H9 (cell line): ENCODE data around the gene COL9A2. TPM values are rescaled to one million over a fixed set of nuclear protein-coding genes. Genes with fewer than 3 reads are reported as not detected.

Experiments used
- DNase-seq: peaks from one replicate; pipeline ENCODE4 v3.0.0-alpha.2; 2017
- H2AFZ ChIP-seq: one replicate; pipeline ENCODE4 v1.6.1; 2013; ENCODE audit warnings: mild to moderate bottlenecking, low read length, control low read depth, moderate library complexity
- H2AK5ac ChIP-seq: 2 replicates; pipeline ENCODE4 v1.6.1; 2013; ENCODE audit warnings: low read length, control low read depth, mixed read lengths; ENCODE audit not compliant: insufficient read length
- H2BK120ac ChIP-seq: one replicate; pipeline ENCODE4 v1.6.1; 2013; ENCODE audit warnings: low read depth, mild to moderate bottlenecking, low read length, control low read depth, inconsistent platforms; ENCODE audit not compliant: poor library complexity, severe bottlenecking
- H2BK12ac ChIP-seq: 2 replicates; pipeline ENCODE4 v1.6.1; 2013; ENCODE audit warnings: low read length, control low read depth, mixed read lengths, low read depth; ENCODE audit not compliant: insufficient read length
- H2BK15ac ChIP-seq: 2 replicates; pipeline ENCODE4 v1.6.1; 2013; ENCODE audit warnings: low read depth, low read length, control low read depth
- H2BK20ac ChIP-seq: one replicate; pipeline ENCODE4 v1.6.1; 2013; ENCODE audit warnings: low read depth, mild to moderate bottlenecking, low read length, control low read depth, inconsistent platforms; ENCODE audit not compliant: poor library complexity, severe bottlenecking
- H2BK5ac ChIP-seq: 2 replicates; pipeline ENCODE4 v1.6.1; 2013; ENCODE audit warnings: low read length, control low read depth, mixed read lengths; ENCODE audit not compliant: insufficient read length
- H3K14ac ChIP-seq: 2 replicates; pipeline ENCODE4 v1.6.1; 2013; ENCODE audit warnings: low read length, control low read depth; ENCODE audit not compliant: insufficient read depth
- H3K18ac ChIP-seq: 2 replicates; pipeline ENCODE4 v1.6.1; 2013; ENCODE audit warnings: low read depth, mild to moderate bottlenecking, mixed read lengths, low read length, control low read depth; ENCODE audit not compliant: insufficient read length
- H3K23ac ChIP-seq: 2 replicates; pipeline ENCODE4 v1.6.1; 2013; ENCODE audit warnings: low read length, control low read depth, mixed read lengths, low read depth; ENCODE audit not compliant: insufficient read length
- H3K23me2 ChIP-seq: 2 replicates; pipeline ENCODE4 v1.6.1; 2013; ENCODE audit warnings: low read depth, mild to moderate bottlenecking, mixed read lengths, low read length, control low read depth; ENCODE audit not compliant: insufficient read length, poor library complexity, severe bottlenecking
- H3K27ac ChIP-seq: 2 replicates; pipeline ENCODE4 v1.5.1; 2013; ENCODE audit warnings: low read length, control low read depth, mixed read lengths, low read depth; ENCODE audit not compliant: insufficient read length
- H3K27me3 ChIP-seq: 2 replicates; pipeline ENCODE4 v1.6.1; 2013; ENCODE audit warnings: low read length, control low read depth, inconsistent platforms; ENCODE audit not compliant: insufficient read depth
- H3K4ac ChIP-seq: 2 replicates; pipeline ENCODE4 v1.6.1; 2013; ENCODE audit warnings: low read depth, mild to moderate bottlenecking, control low read depth, inconsistent platforms, low read length, moderate library complexity
- H3K4me1 ChIP-seq: 2 replicates; pipeline ENCODE4 v1.6.1; 2013; ENCODE audit warnings: low read length, control low read depth, inconsistent platforms; ENCODE audit not compliant: insufficient read depth
- H3K4me2 ChIP-seq: 2 replicates; pipeline ENCODE4 v1.6.1; 2013; ENCODE audit warnings: low read length, control low read depth, mixed read lengths; ENCODE audit not compliant: insufficient read length, insufficient read depth
- H3K56ac ChIP-seq: 2 replicates; pipeline ENCODE4 v1.6.1; 2013; ENCODE audit warnings: low read depth, mild to moderate bottlenecking, mixed read lengths, low read length, control low read depth; ENCODE audit not compliant: insufficient read length
- H3K79me1 ChIP-seq: 2 replicates; pipeline ENCODE4 v1.6.1; 2013; ENCODE audit warnings: low read depth, mild to moderate bottlenecking, moderate library complexity, low read length, control low read depth, inconsistent platforms; ENCODE audit not compliant: insufficient read depth, poor library complexity, severe bottlenecking
- H3K79me2 ChIP-seq: 2 replicates; pipeline ENCODE4 v1.6.1; 2013; ENCODE audit warnings: low read length, control low read depth, inconsistent platforms; ENCODE audit not compliant: insufficient read depth
- H3K9ac ChIP-seq: 2 replicates; pipeline ENCODE4 v1.6.1; 2013; ENCODE audit warnings: low read length, control low read depth, mixed read lengths; ENCODE audit not compliant: insufficient read length; ENCODE audit errors: extremely low read depth
- H3K9me3 ChIP-seq: one replicate; pipeline ENCODE4 v1.6.1; 2013; ENCODE audit warnings: low read depth, low read length, inconsistent platforms; ENCODE audit not compliant: control insufficient read depth
- H3T11ph ChIP-seq: one replicate; pipeline ENCODE4 v1.6.1; 2013; ENCODE audit warnings: mild to moderate bottlenecking, low read length, control low read depth, inconsistent platforms
- H4K20me1 ChIP-seq: one replicate; pipeline ENCODE4 v1.6.1; 2013; ENCODE audit not compliant: control insufficient read depth, insufficient read length, insufficient read depth
- H4K5ac ChIP-seq: 2 replicates; pipeline ENCODE4 v1.6.1; 2013; ENCODE audit warnings: low read depth, mild to moderate bottlenecking, mixed read lengths, low read length, control low read depth; ENCODE audit not compliant: insufficient read length
- H4K8ac ChIP-seq: replicated peaks from 2 replicates; pipeline ENCODE4 v1.6.1; 2013; ENCODE audit warnings: low read length, control low read depth, mixed read lengths, low read depth; ENCODE audit not compliant: insufficient read length
- H4K91ac ChIP-seq: 2 replicates; pipeline ENCODE4 v1.6.1; 2013; ENCODE audit warnings: low read depth, mild to moderate bottlenecking, moderate library complexity, mixed read lengths, low read length, control low read depth; ENCODE audit not compliant: insufficient read length
- H3K27ac Mint-ChIP-seq, 3 experiments: 2 replicates in 2 of 3; 3 replicates in 1 of 3; pipeline ENCODE4 v1.8.0; 2020 to 2021; ENCODE audit warnings: mixed read lengths in 3 of 3, mild to moderate bottlenecking in 1 of 3, moderate library complexity in 1 of 3
- H3K27me3 Mint-ChIP-seq: 2 replicates; pipeline ENCODE4 v1.8.0; 2021; ENCODE audit warnings: low read depth, mild to moderate bottlenecking, moderate library complexity, mixed read lengths
- H3K36me3 Mint-ChIP-seq, 3 experiments: 2 replicates in 2 of 3; 3 replicates in 1 of 3; pipeline ENCODE4 v1.8.0; 2020 to 2021; ENCODE audit warnings: low read depth in 3 of 3, mixed read lengths in 3 of 3; ENCODE audit not compliant: insufficient read depth in 1 of 3
- H3K4me1 Mint-ChIP-seq, 2 experiments: 2 replicates each; pipeline ENCODE4 v1.8.0; 2020; ENCODE audit warnings: mixed read lengths in 2 of 2
- H3K4me3 Mint-ChIP-seq, 2 experiments: 2 replicates in 1 of 2; 3 replicates in 1 of 2; pipeline ENCODE4 v1.8.0; 2020 to 2021; ENCODE audit warnings: mild to moderate bottlenecking in 2 of 2, mixed read lengths in 2 of 2, moderate library complexity in 1 of 2
- H3K9me3 Mint-ChIP-seq, 2 experiments: 2 replicates in 1 of 2; 3 replicates in 1 of 2; pipeline ENCODE4 v1.8.0; 2020; ENCODE audit warnings: mild to moderate bottlenecking in 2 of 2, mixed read lengths in 2 of 2, moderate library complexity in 1 of 2
- CTCF ChIP-seq: fragments of 200-600 bp; sonication (generic); conservative IDR thresholded peaks from 3 replicates; pipeline ENCODE4 v1.8.0; 2021; ENCODE audit warnings: antibody characterized with exemption, mild to moderate bottlenecking
- WGBS: extraction: QIAGEN DNeasy Blood & Tissue Kit; methylation state at CpG from one replicate; pipeline ENCODE4 v1.1.7; 2013; ENCODE audit warnings: missing lambda C conversion rate, low lambda C conversion rate, mixed read lengths; ENCODE audit not compliant: insufficient read length; ENCODE audit errors: extremely low coverage; 5-methylcytosine and 5-hydroxymethylcytosine counted together
- total RNA-seq: library from RNA; stranded (reverse); gene quantifications from 2 replicates; pipeline ENCODE4 v1.2.1, GENCODE V29; 2021

COL9A2 gene
- total RNA-seq, 1 experiment from 2014 or later, result 4.5 TPM

- Histone ChIP-seq H2AFZ (no peak overlapping the region), H3K79me1 (no peaks in the 10 kb centered on the region), H3K79me2 (no peaks in the 10 kb centered on the region), H4K5ac (no peak overlapping the region), H4K91ac (no peak overlapping the region), H3K4me1 (no peaks in the 10 kb centered on the region), H3K23me2 (peaks cover 3% of the 10 kb centered on the region), H2BK15ac (no peak overlapping the region), H3K14ac (no peak overlapping the region), H3K23ac (no peak overlapping the region), H3K9me3 (no peaks in the 10 kb centered on the region), H2AK5ac (no peak overlapping the region), H3K18ac (no peak overlapping the region), H3T11ph (no peak overlapping the region), H2BK120ac (no peak overlapping the region), H4K20me1 (no peaks in the 10 kb centered on the region), H2BK20ac (no peak overlapping the region), H3K4ac (no peak overlapping the region), H3K9ac (no peak overlapping the region), H2BK12ac (no peak overlapping the region), H3K27me3 (no peaks in the 10 kb centered on the region), H3K4me2 (no peak overlapping the region), H2BK5ac (no peak overlapping the region), H3K56ac (no peak overlapping the region), H4K8ac (no peak overlapping the region), H3K27ac (no peak overlapping the region)
- H3K27ac Mint-ChIP-seq, result no peak overlapping the region
- no CpG with 5 or more reads among the region's 5 CpGs for WGBS
- DNase-seq, result peak; percentile 44
- TF ChIP-seq CTCF, result peak; percentile 34; the same call in 2 of the 3 replicates
- H3K4me1 Mint-ChIP-seq, result no peaks in the 10 kb centered on the region
- no peaks in the 10 kb centered on the region for H3K36me3 Mint-ChIP-seq
- H3K4me3 Mint-ChIP-seq, result no peak overlapping the region
- no peaks in the 10 kb centered on the region for H3K9me3 Mint-ChIP-seq
- H3K27me3 Mint-ChIP-seq, result no peaks in the 10 kb centered on the region
Observed at GRCh38 chr1:40305451-40305850, 11.6 kb downstream of the COL9A2 start.
